ENCODE results near the gene PALD1.

The PALD1 gene

DNA sequence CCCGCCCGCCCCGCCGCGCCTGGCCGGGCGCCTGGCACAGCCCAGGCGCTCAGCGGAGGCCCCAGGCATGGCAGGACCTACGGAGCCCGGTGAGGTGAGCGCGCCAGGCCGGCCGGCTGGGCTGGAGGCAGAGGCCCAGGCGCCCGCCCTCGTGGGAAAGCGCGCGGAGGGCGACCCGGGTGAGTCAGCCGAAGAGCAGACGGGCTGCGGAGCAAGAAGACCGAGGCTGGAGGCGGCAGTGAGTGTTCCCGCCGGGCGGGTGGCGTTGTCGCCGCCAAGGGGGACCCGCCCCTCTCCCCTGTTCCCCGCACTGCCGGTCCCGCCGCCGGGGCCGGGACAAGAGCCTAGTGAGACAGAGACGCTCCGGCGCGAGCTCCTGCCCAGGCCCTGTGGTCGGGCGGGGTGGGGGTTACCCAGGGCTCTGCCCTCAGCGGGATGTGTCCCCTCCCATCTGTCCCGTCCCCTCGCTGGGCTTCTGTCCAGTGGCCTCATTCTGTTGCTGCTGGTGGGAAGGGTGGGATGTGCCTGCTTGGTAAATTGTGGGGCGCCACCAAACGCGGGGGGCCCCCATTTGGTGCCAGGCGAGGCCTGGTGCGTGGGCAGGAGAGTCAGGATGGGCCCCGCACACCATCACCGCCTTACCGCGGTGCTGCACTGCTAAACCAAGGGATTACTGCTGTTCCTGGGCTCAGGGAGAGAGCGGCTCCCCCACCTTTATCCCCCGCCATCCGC, 20.1 kb upstream of the PALD1 start:
- no peak for DNase-seq

DNA sequence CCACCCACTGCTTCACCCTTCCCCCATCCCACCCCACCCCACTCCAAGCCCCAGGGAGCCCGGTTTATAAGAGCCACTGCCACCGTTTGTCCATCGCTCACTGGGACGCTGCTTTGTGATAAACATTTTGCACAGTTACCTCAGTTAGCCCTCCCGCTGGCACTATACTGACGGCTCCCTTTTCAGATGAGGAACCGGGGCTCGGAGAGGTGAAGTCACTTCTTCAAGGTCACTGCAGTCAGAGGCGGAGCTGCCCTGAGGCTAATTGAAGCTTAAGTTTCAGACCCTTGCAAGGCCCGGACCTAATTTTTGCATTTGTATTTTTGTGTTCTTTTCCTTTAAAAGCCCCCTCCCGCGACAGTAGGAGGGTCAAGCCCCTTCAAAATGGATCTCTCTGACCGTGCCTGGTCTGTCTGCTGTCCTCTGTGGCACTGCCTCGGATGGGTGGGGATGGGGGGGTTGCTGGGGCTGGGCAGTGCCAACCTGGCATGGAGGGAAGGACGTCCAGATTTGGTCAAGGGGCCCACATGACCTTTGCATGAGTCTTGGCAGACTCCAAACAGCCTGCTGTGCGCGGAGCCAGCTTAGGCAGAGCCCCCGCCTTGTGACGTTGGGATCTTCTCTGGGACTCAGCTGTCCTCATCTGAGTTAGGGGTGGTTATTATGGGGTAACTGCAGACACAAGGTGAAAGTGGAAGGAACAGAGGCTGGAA, 19.4 kb upstream of the PALD1 start:
- DNase-seq, result no peak

GRCh38 chr10:70459774-70460490, 18.6 kb upstream of the PALD1 start:
- no peak for DNase-seq

DNA sequence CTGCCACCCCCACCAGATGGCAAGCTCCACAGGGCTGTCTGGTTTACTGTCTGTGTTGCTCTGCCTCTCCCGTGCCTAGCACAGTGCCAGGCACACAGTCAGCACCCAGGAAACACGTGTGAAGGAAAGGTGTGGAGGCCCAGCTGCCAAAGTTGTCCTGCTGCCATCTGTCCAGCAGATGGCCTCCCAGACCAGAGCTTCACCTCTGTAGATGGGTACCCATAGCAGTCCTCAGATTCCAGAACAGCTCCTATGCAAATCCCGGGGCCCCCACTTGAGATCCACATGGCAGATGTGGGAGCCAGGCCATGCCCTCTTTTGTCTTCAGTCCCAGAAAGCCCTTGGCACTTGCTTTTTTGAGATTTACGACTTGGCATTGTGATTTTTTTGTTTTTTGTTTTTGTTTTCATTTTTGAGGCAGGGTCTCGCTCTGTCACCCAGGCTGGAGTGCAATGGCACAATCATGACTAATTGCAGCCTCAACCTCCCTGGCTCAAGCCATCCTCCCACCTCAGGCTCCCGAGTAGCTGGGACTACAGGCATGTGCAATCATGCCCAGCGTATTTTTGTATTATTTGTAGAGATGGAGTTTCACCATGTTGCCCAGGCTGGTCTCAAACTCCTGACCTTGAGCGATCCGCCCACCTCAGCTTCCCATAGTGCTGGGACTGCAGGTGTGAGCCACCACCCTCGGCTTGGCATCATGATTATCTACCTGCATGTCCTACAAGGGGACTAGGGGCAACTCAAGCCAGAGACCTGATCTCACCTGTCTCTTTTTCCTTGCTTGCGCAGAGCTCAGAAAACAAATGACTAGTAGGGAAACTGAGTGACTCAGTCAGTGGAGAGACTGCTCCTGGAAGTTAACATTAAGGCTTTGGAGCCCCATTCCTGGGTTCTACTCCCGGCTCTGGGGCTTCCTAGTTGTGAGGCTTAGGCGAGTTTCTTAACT, 16.9 kb upstream of the PALD1 start:
- DNase-seq, result peak; percentile 48

DNA sequence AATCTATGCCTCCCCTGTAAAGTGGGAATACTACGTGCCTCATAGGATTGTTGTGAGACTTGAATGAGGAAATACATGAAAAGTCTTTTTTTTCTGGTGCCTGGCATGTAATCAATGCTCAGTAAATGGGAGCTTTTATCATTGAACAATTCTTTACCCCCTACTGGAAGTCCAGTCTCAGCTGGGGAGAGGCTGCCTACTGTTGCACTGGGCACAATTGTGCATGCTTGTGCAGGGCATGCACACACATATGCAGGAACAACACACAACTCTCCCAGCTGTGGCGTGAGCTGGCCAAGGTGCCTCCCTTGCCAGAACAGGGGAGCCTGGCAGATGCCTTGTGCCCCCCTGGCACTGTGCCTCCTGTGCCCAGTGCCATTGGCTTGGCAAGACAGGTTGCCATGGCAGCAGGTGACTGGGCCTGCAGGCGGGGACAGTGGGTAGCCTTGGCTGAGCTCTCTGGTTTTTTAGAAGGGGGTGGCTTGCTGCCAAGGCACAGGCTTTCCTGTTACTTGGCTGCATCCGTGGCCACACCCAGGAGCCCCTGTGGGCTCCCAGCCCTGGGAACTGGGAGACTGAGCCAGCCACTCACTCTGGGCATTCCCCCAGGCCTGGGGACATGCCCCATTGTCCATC, 16.1 kb upstream of the PALD1 start:
- DNase-seq, result no peak

GRCh38 chr10:70465278-70465677, 13.3 kb upstream of the PALD1 start:
- DNase-seq, result no peak

DNA sequence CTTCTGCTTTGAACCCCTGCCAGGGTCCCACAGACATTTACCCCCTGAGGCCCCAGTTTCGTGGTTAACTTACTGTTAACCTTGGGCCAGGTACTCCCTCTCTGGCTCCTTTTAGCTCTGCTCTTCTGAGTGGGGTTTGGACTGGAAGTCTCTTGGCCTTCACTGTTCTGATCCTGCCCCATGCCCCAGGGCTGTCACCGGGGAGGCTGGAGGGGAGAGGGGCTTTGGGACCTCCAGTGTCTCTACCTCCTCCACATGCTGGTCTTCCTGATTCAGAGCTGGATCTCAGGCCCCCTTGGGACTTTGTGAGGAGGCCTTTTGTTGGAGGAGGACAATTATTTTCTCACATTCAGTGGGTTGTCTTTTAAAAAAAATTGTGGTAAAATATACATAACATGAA, 12.7 kb upstream of the PALD1 start:
- no peak for DNase-seq

DNA sequence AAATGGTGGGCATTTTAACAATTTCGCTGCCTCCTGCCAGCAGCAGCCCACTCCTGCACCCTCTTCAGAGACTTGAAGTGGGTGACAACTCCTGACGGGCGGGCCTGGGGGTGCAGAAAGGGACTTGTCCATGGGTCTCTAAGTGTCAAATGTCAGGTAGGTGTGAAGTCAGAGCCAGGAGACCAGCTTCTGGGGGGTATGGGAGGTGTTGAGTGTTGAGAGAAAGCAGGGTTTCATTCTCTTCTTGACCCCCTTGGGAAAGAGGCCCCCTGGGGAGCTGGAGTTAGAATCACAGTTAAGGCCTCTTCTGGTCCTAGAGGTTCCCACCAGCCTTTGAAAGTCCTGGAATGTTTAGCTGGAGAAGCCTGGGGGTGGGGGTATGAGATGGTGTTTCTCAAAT, 11.6 kb upstream of the PALD1 start:
- DNase-seq, result no peak

DNA sequence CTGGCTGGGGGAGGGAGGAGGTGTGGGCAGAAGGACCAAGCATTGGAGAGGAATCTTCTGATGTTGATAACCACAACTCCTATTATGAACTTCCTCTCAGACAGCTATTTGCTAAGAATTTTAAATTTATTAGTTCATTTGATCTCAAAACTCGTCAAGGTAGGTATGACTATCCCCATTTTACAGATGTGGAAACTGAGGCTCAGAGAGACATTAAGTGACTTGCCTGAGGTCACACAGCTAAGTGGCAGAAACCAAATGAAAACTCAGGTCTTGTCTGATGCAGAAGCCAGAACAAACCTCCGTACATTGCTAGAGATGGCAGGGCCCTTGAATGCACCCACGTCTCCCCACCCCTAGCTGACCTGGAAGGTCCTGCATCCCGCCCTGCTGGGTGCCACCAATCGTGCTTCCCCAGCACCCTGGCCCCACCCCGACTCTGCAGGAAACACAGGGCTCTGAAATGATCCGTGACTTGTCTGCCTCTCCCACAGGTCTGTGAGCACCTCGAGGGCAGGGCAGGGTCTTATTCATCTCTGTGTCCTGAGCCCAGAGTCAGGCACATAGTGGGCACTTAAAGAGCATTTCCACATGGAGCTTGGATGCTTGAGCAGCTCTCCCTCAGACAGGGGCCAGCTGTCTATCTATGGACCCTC, 5.6 kb upstream of the PALD1 start:
- no peak for DNase-seq

DNA sequence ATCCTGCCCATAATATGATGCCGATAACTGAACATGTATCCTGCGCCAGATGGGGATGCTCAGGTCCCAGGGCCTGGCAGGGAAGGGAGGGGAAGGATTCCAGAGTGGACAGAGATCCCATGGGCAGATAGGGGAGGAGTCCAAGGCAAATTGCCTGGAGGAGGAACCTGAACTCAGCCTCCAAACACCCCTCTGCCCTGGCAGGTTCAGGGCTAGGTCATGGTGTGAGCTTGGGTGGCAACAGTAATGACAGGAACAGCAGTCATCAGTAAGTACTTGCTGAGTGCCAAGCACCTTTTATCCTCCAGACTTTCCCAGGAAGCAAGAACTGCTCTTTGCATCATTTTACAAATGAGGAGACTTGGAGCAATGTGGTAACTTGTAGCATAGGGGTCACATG, 3.8 kb upstream of the PALD1 start:
- DNase-seq, result no peak

DNA sequence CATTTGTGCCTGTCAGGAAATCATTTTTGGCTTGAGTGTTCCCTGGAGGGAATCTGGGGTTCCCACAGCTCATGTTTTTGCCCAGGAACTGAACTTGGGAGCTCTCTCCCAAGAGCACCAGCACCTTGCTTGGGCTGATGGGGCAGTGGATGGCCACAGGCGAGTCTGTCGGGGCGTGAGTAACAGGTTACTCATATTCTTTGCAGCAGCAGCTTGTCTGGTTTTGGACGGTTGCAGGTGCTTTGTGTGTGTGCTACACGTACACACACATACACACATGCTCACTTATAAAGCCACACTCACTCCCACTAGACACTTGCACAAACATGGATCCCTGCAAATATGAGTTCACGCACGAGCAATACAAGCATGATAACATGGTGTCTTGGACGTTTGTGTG, 2.9 kb upstream of the PALD1 start:
- no peak for DNase-seq

- no peak for DNase-seq
These were observed 2.1 kb upstream of the PALD1 start for GRCh38 chr10:70476249-70477035.

- peak; percentile 81 for DNase-seq
These were observed 855 bp upstream of the PALD1 start for GRCh38 chr10:70477661-70478162.

GRCh38 chr10:70479165-70479581, 606 bp downstream of the PALD1 start:
- DNase-seq, result no peak

GRCh38 chr10:70479626-70480238, 1.2 kb downstream of the PALD1 start:
- DNase-seq, result no peak

DNA sequence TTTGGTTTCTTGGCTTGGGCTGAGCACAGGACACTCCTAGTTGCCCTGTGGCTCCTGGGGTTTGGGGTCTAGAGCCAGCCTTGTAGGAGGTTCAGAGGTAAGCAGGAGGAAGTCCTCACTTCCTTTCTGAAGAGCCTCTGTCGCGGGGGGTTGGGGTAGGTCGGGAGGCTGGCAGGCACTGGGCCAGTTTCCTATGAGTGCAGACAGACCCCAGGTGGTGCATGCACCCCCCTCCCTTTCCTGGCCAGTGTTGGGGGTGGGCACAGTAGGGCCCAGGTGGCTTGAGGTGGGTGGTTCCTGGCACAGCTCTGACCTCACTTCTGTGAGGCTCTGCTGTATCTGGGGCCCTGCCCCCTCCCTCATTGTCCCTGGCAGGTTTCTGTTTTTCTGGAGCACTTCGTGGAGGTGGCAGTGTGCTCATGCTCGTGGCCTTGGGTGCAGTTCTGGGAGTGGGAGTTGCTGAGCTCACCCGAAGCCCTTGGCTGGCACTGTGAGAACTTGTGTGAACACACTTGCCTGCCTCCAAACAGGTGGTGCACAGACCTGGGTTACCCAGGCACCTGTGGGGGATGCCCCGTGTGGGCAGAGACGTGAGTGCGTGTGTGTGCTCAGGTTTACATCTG, 1.8 kb downstream of the PALD1 start:
- peak; percentile 25 for DNase-seq

GRCh38 chr10:70481105-70481504, 2.5 kb downstream of the PALD1 start:
- DNase-seq, result no peak

- DNase-seq, result no peak
These were observed 3.4 kb downstream of the PALD1 start for GRCh38 chr10:70481831-70482530.
